GM23248 (cell line): Measurements from ENCODE around the gene HDGFL2. TPM values are rescaled to one million over a fixed set of nuclear protein-coding genes. Genes with fewer than 3 reads are reported as not detected.
A peak's percentile ranks its signal among the peaks of the same experiment; 100 is the strongest.

Experiments used
- DNase-seq: peaks from one replicate; pipeline ENCODE4 v3.0.0-alpha.2; 2015
- H2AFZ ChIP-seq: fragments of 200-600 bp; sonication (generic); 2 replicates; pipeline ENCODE4 v1.6.1; 2016; ENCODE audit warnings: antibody characterized with exemption
- H3F3A ChIP-seq: fragments of 200-600 bp; sonication (generic); 2 replicates; pipeline ENCODE4 v1.6.1; 2016; ENCODE audit warnings: mild to moderate bottlenecking, antibody characterized with exemption, mixed run types; ENCODE audit not compliant: insufficient read depth
- H3K27ac ChIP-seq: fragments of 200-600 bp; sonication (generic); 2 replicates; pipeline ENCODE4 v1.5.1; 2016; ENCODE audit warnings: mild to moderate bottlenecking
- H3K27me3 ChIP-seq: fragments of 200-600 bp; sonication (generic); replicated peaks from 2 replicates; pipeline ENCODE4 v1.6.1; 2016; ENCODE audit warnings: mild to moderate bottlenecking; ENCODE audit not compliant: insufficient read depth
- H3K36me3 ChIP-seq: fragments of 200-600 bp; sonication (generic); 2 replicates; pipeline ENCODE4 v1.6.1; 2016; ENCODE audit warnings: low read depth, mild to moderate bottlenecking
- H3K4me1 ChIP-seq: fragments of 200-600 bp; sonication (generic); 2 replicates; pipeline ENCODE4 v1.6.1; 2016; ENCODE audit warnings: mild to moderate bottlenecking; ENCODE audit not compliant: insufficient read depth
- H3K4me2 ChIP-seq: fragments of 200-600 bp; sonication (generic); one replicate; pipeline ENCODE4 v1.6.1; 2016; ENCODE audit warnings: mild to moderate bottlenecking; ENCODE audit not compliant: unreplicated experiment
- H3K4me3 ChIP-seq: fragments of 200-600 bp; sonication (generic); 2 replicates; pipeline ENCODE4 v1.5.1; 2016; ENCODE audit warnings: mild to moderate bottlenecking
- H3K79me2 ChIP-seq: fragments of 200-600 bp; sonication (generic); 2 replicates; pipeline ENCODE4 v1.6.1; 2016; ENCODE audit warnings: mild to moderate bottlenecking; ENCODE audit not compliant: insufficient read depth
- H3K9ac ChIP-seq: fragments of 200-600 bp; sonication (generic); 2 replicates; pipeline ENCODE4 v1.6.1; 2016; ENCODE audit warnings: mild to moderate bottlenecking
- H3K9me2 ChIP-seq: fragments of 200-600 bp; sonication (generic); 2 replicates; pipeline ENCODE4 v1.6.1; 2016; ENCODE audit warnings: mixed run types, mild to moderate bottlenecking, moderate library complexity; ENCODE audit not compliant: insufficient read depth
- H3K9me3 ChIP-seq: fragments of 200-600 bp; sonication (generic); one replicate; pipeline ENCODE4 v1.6.1; 2017; ENCODE audit warnings: low read depth
- H4K20me1 ChIP-seq: fragments of 200-600 bp; sonication (generic); 2 replicates; pipeline ENCODE4 v1.6.0; 2016; ENCODE audit not compliant: insufficient read depth
- EZH2 ChIP-seq: fragments of 200-600 bp; sonication (generic); IDR thresholded peaks from 2 replicates; pipeline ENCODE4 v1.6.1; 2018; ENCODE audit warnings: antibody characterized with exemption, mild to moderate bottlenecking; ENCODE audit not compliant: insufficient read depth, poor library complexity, severe bottlenecking
- EZH2phosphoT487 ChIP-seq: fragments of 200-600 bp; sonication (generic); IDR thresholded peaks from 2 replicates; pipeline ENCODE4 v1.6.1; 2018; ENCODE audit warnings: antibody characterized with exemption, moderate library complexity, mild to moderate bottlenecking, low read depth; ENCODE audit not compliant: insufficient read depth
- WGBS, 2 experiments: methylation state at CpG; one replicate each; pipeline ENCODE4 v1.1.6; 2015 to 2017; ENCODE audit warnings: low lambda C conversion rate in 2 of 2, low coverage in 1 of 2; ENCODE audit errors: missing lambda C conversion rate in 2 of 2; 5-methylcytosine and 5-hydroxymethylcytosine counted together
- in situ Hi-C: fragments of 300-500 bp; cut with MboI; formaldehyde crosslinking; loops from 2 replicates; pipeline ENCODE4 v1.15.0; 2020
- polyA plus RNA-seq: library from polyadenylated mRNA; unstranded; fragments of >200 nt; fragmentation: Nextera tagmentation; extraction: Ambion mirVana; gene quantifications from 2 replicates; pipeline ENCODE4 v1.2.1, GENCODE V29; 2016
- total RNA-seq: library from RNA; depleted of rRNA; stranded (reverse); fragments of >200 nt; shearing (Covaris generic); gene quantifications from 2 replicates; pipeline ENCODE4 v1.2.3, GENCODE V29; 2014

HDGFL2 gene
- total and polyA plus RNA-seq, 2 experiments from 2014 or later: 23.0 to 50.7 TPM

- no peak overlapping the region for H3K27ac ChIP-seq
- H3K4me3 ChIP-seq: no peak overlapping the region
- in situ Hi-C loops: no loop called here
- no peaks in the 10 kb centered on the region for H3K27me3 ChIP-seq
- H3K4me2 ChIP-seq: no peak overlapping the region
- H3K36me3 ChIP-seq: no peaks in the 10 kb centered on the region
- H3K4me1 ChIP-seq: no peaks in the 10 kb centered on the region
- H4K20me1 ChIP-seq: no peaks in the 10 kb centered on the region
- H3K9me2 ChIP-seq: no peaks in the 10 kb centered on the region
- H3K9me3 ChIP-seq: no peaks in the 10 kb centered on the region
- no peak overlapping the region for H2AFZ ChIP-seq
- H3F3A ChIP-seq: no peaks in the 10 kb centered on the region
- no peak overlapping the region for H3K9ac ChIP-seq
- DNase-seq: no peak
- WGBS, 2 experiments: 66 to 68% methylated on average over 6 to 8 of the region's 8 CpGs
- no peaks in the 10 kb centered on the region for H3K79me2 ChIP-seq
- TF ChIP-seq EZH2phosphoT487 (no peak), EZH2 (no peak)
These were observed 7.1 kb upstream of the HDGFL2 start for GRCh38 chr19:4464815-4465581.

- TF ChIP-seq EZH2phosphoT487 (no peak), EZH2 (no peak)
- DNase-seq: no peak
- Histone ChIP-seq H3K9me3 (no peaks in the 10 kb centered on the region), H3K4me2 (no peak overlapping the region), H3K36me3 (no peaks in the 10 kb centered on the region), H3K4me1 (no peaks in the 10 kb centered on the region; the same call in 1 of the 2 replicates), H3K27ac (no peak overlapping the region), H3K79me2 (peaks cover 6% of the 10 kb centered on the region), H3F3A (peaks cover 6% of the 10 kb centered on the region; the same call in 1 of the 2 replicates), H3K9me2 (no peaks in the 10 kb centered on the region), H3K27me3 (no peaks in the 10 kb centered on the region), H2AFZ (no peak overlapping the region), H4K20me1 (no peaks in the 10 kb centered on the region), H3K4me3 (no peak overlapping the region), H3K9ac (no peak overlapping the region)
- WGBS, 2 experiments: 63 to 64% methylated on average over 3 of the region's 3 CpGs
- in situ Hi-C loops: no loop called here
These were observed 4.3 kb upstream of the HDGFL2 start for GRCh38 chr19:4467835-4468234.

GRCh38 chr19:4471403-4472173 is 509 bp upstream of the HDGFL2 start:
- no peak for TF ChIP-seq EZH2
- TF ChIP-seq EZH2phosphoT487: no peak
- peaks cover 8% of the 10 kb centered on the region; the same call in 1 of the 2 replicates for H3K4me1 ChIP-seq
- H3K36me3 ChIP-seq: no peaks in the 10 kb centered on the region
- H3K4me2 ChIP-seq: peak overlapping the region; percentile 94
- WGBS, 2 experiments: 1% methylated on average over 32 to 33 of the region's 33 CpGs
- H3K9ac ChIP-seq: peak overlapping the region; percentile 93
- H3K27ac ChIP-seq: peak overlapping the region; percentile 95
- H3K9me3 ChIP-seq: no peaks in the 10 kb centered on the region
- peaks cover 38% of the 10 kb centered on the region for H3K79me2 ChIP-seq
- DNase-seq: peak; percentile 100
- H2AFZ ChIP-seq: peak overlapping the region; percentile 98
- H3K9me2 ChIP-seq: no peaks in the 10 kb centered on the region
- H4K20me1 ChIP-seq: no peaks in the 10 kb centered on the region
- no peaks in the 10 kb centered on the region for H3K27me3 ChIP-seq
- peaks cover 6% of the 10 kb centered on the region; the same call in 1 of the 2 replicates for H3F3A ChIP-seq
- peak overlapping the region; percentile 94 for H3K4me3 ChIP-seq
- in situ Hi-C loops: no loop called here

GRCh38 chr19:4473011-4473762 is 1.1 kb downstream of the HDGFL2 start:
- Histone ChIP-seq H4K20me1 (no peaks in the 10 kb centered on the region), H3K4me1 (peaks cover 8% of the 10 kb centered on the region; the same call in 1 of the 2 replicates), H3K9me2 (no peaks in the 10 kb centered on the region), H3K4me2 (peak overlapping the region; percentile 98), H3F3A (peaks cover 6% of the 10 kb centered on the region; the same call in 1 of the 2 replicates), H2AFZ (no peak overlapping the region), H3K36me3 (no peaks in the 10 kb centered on the region), H3K9ac (peak overlapping the region; percentile 89), H3K27me3 (no peaks in the 10 kb centered on the region), H3K27ac (no peak overlapping the region), H3K9me3 (no peaks in the 10 kb centered on the region), H3K4me3 (peak overlapping the region; percentile 94), H3K79me2 (peaks cover 54% of the 10 kb centered on the region)
- WGBS, 2 experiments: 9 to 12% methylated on average over 19 to 22 of the region's 25 CpGs
- TF ChIP-seq EZH2: no peak
- TF ChIP-seq EZH2phosphoT487: no peak
- no peak for DNase-seq
- in situ Hi-C loops: no loop called here
